SHP77 treated with DMSO at 0.1 percent for 48 hours (cell line): Measurements from ENCODE around the gene DUOXA1.

Experiments
- DNase-seq: peaks from one replicate; lab custom pipeline; 2025; lab: John Stamatoyannopoulos, UW

The DUOXA1 gene

GRCh38 chr15:45129651-45130129, at the start of gene DUOXA1, which contains the start of gene DUOX1:
TSS of gene DUOXA1 (minus strand) at chr15:45129879. CDS start at chr15:45123014, 6,865 bp downstream.
TSS of gene DUOX1 (plus strand) at chr15:45129994. CDS start at chr15:45131967, 1,973 bp downstream.
- DNase-seq, result no peak

GRCh38 chr15:45177285-45177684, 47.6 kb upstream of the DUOXA1 start:
- DNase-seq, result no peak

- DNase-seq, result no peak
These were observed 44.9 kb upstream of the DUOXA1 start for GRCh38 chr15:45174577-45174976.

GRCh38 chr15:45174069-45174468, 44.4 kb upstream of the DUOXA1 start:
- no peak for DNase-seq

- DNase-seq, result no peak
These were observed 42.2 kb upstream of the DUOXA1 start for GRCh38 chr15:45171912-45172311.

- no peak for DNase-seq
These were observed 40.2 kb upstream of the DUOXA1 start for GRCh38 chr15:45169608-45170480.

GRCh38 chr15:45168751-45169551, 39.3 kb upstream of the DUOXA1 start:
- DNase-seq, result no peak

GRCh38 chr15:45168286-45168685, 38.6 kb upstream of the DUOXA1 start:
- DNase-seq, result no peak

- DNase-seq, result no peak
These were observed 38.0 kb upstream of the DUOXA1 start for GRCh38 chr15:45167631-45168205.

- peak; percentile 48 for DNase-seq
These were observed 37.4 kb upstream of the DUOXA1 start for GRCh38 chr15:45166834-45167630.

- no peak for DNase-seq
These were observed 35.9 kb upstream of the DUOXA1 start for GRCh38 chr15:45165536-45165935.

- no peak for DNase-seq
These were observed 35.2 kb upstream of the DUOXA1 start for GRCh38 chr15:45164914-45165313.

GRCh38 chr15:45163508-45163856, 33.8 kb upstream of the DUOXA1 start:
- DNase-seq, result no peak

- DNase-seq, result peak; percentile 57
These were observed 33.3 kb upstream of the DUOXA1 start for GRCh38 chr15:45162771-45163507.

- no peak for DNase-seq
These were observed 32.0 kb upstream of the DUOXA1 start for GRCh38 chr15:45161666-45162065.

- no peak for DNase-seq
These were observed 28.3 kb upstream of the DUOXA1 start for GRCh38 chr15:45157974-45158373.

GRCh38 chr15:45156744-45157455, 27.2 kb upstream of the DUOXA1 start:
- no peak for DNase-seq

- DNase-seq, result no peak
These were observed 26.1 kb upstream of the DUOXA1 start for GRCh38 chr15:45155739-45156138.

- DNase-seq, result no peak
These were observed 22.5 kb upstream of the DUOXA1 start for GRCh38 chr15:45151998-45152828.
